Peyer's patch (tissue), 4 donors: ENCODE results near the gene TLX2. TPM values are rescaled to one million over a fixed set of nuclear protein-coding genes. Genes with fewer than 3 reads are reported as not detected.

Experiments used
- DNase-seq, 3 donors: peaks; one replicate each; pipeline ENCODE4 v3.0.0-alpha.2; 2017 to 2019
- H3K27ac ChIP-seq, 4 donors: fragments of 200-600 bp; sonication (generic); one replicate each; pipeline ENCODE4 v1.5.1; 2016 to 2019
- H3K27me3 ChIP-seq, 2 donors: fragments of 200-600 bp; sonication (generic); one replicate each; pipeline ENCODE4 v1.5.1; 2019
- H3K36me3 ChIP-seq, 3 donors: fragments of 200-600 bp; sonication (generic); one replicate each; pipeline ENCODE4 v1.5.1; 2016 to 2019
- H3K4me1 ChIP-seq, 4 donors: fragments of 200-600 bp; sonication (generic); one replicate each; pipeline ENCODE4 v1.5.1; 2016 to 2019
- H3K4me3 ChIP-seq, 4 donors: fragments of 200-600 bp; sonication (generic); 1 replicate in 3 of 4; 2 replicates in 1 of 4; pipeline ENCODE4 v1.5.1; 2016 to 2019; ENCODE audit warnings: mild to moderate bottlenecking in 1 of 4
- H3K9me3 ChIP-seq, 4 donors: fragments of 200-600 bp; sonication (generic); one replicate each; pipeline ENCODE4 v1.5.1; 2016 to 2019; ENCODE audit warnings: mild to moderate bottlenecking in 1 of 4
- CTCF ChIP-seq, 6 experiments: fragments of 450-650 bp in 4 of 6; fragments of 200-600 bp in 2 of 6; sonication (generic) in 1 of 6; IDR thresholded peaks; one replicate each; pipeline ENCODE4 v1.5.1; 2017 to 2019; ENCODE audit warnings: antibody characterized with exemption in 6 of 6, mild to moderate bottlenecking in 3 of 6, moderate library complexity in 1 of 6
- POLR2A ChIP-seq, 2 donors: fragments of 450-650 bp; IDR thresholded peaks; one replicate each; pipeline ENCODE4 v1.5.1; 2017; ENCODE audit warnings: antibody characterized with exemption in 2 of 2, mild to moderate bottlenecking in 2 of 2, moderate library complexity in 2 of 2
- total RNA-seq, 4 donors: library from RNA; depleted of rRNA; stranded (reverse); fragments of >200 nt; gene quantifications; one replicate each; pipeline ENCODE4 v1.1.0, GENCODE V29; 2016

Gene TLX2
- total RNA-seq, 4 donors from 2014 or later, result 0.53 to 1.7 (median 1.7) TPM; not detected in 1

GRCh38 chr2:74540291-74540690 lies 26.0 kb downstream of the TLX2 start:
- Histone ChIP-seq H3K27ac (no peak overlapping the region), H3K36me3 (no peaks in the 10 kb centered on the region), H3K27me3 (no peaks in the 10 kb centered on the region), H3K4me3 (no peak overlapping the region), H3K4me1 (peaks cover 0 to 5% (median 2%) of the 10 kb centered on the region in 4 donors), H3K9me3 (no peaks in the 10 kb centered on the region)
- TF ChIP-seq CTCF (IDR thresholded peaks at IDR 0.05) (no peak), POLR2A (IDR thresholded peaks at IDR 0.05) (no peak)
- no peak for DNase-seq

- peaks cover 0 to 5% (median 2%) of the 10 kb centered on the region in 4 donors for H3K4me1 ChIP-seq
- no peaks in the 10 kb centered on the region for H3K27me3 ChIP-seq
- TF ChIP-seq POLR2A (IDR thresholded peaks at IDR 0.05) (no peak), CTCF (IDR thresholded peaks at IDR 0.05) (no peak)
- no peaks in the 10 kb centered on the region for H3K9me3 ChIP-seq
- DNase-seq, result no peak
- no peak overlapping the region for H3K27ac ChIP-seq
- no peaks in the 10 kb centered on the region for H3K36me3 ChIP-seq
- H3K4me3 ChIP-seq, result no peak overlapping the region
These were observed 28.7 kb downstream of the TLX2 start for GRCh38 chr2:74542978-74543377.

GRCh38 chr2:74544634-74545033 lies 30.4 kb downstream of the TLX2 start:
- no peaks in the 10 kb centered on the region for H3K36me3 ChIP-seq
- TF ChIP-seq POLR2A (IDR thresholded peaks at IDR 0.05), result no peak
- TF ChIP-seq CTCF (IDR thresholded peaks at IDR 0.05), result peak in 3 of 6 experiments; percentile 22 to 40 (median 35)
- H3K9me3 ChIP-seq, result no peaks in the 10 kb centered on the region
- no peak overlapping the region for H3K4me3 ChIP-seq
- H3K4me1 ChIP-seq, result peaks cover 0 to 12% (median 7%) of the 10 kb centered on the region in 4 donors
- H3K27ac ChIP-seq, result no peak overlapping the region
- peak in 1 of 3 donors; percentile 47 for DNase-seq
- no peaks in the 10 kb centered on the region for H3K27me3 ChIP-seq

GRCh38 chr2:74546004-74546403 lies 31.8 kb downstream of the TLX2 start:
- no peaks in the 10 kb centered on the region for H3K36me3 ChIP-seq
- no peaks in the 10 kb centered on the region for H3K9me3 ChIP-seq
- no peak for DNase-seq
- TF ChIP-seq CTCF (IDR thresholded peaks at IDR 0.05) (no peak), POLR2A (IDR thresholded peaks at IDR 0.05) (no peak)
- no peak overlapping the region for H3K4me3 ChIP-seq
- H3K27me3 ChIP-seq, result no peaks in the 10 kb centered on the region
- H3K4me1 ChIP-seq, result peaks cover 0 to 13% (median 9%) of the 10 kb centered on the region in 4 donors
- H3K27ac ChIP-seq, result no peak overlapping the region

- H3K9me3 ChIP-seq, result no peaks in the 10 kb centered on the region
- no peaks in the 10 kb centered on the region for H3K36me3 ChIP-seq
- TF ChIP-seq CTCF (IDR thresholded peaks at IDR 0.05) (no peak), POLR2A (IDR thresholded peaks at IDR 0.05) (no peak)
- peak overlapping the region; percentile 39 to 60 (median 57) for H3K4me3 ChIP-seq
- no peak for DNase-seq
- peaks cover 0 to 14% (median 9%) of the 10 kb centered on the region in 4 donors for H3K4me1 ChIP-seq
- no peaks in the 10 kb centered on the region for H3K27me3 ChIP-seq
- H3K27ac ChIP-seq, result peak overlapping the region in 3 of 4 donors; percentile 3 to 67 (median 62)
These were observed 34.1 kb downstream of the TLX2 start for GRCh38 chr2:74548285-74548899.
